ENCODE data around the gene RFC4. TPM values are rescaled to one million over a fixed set of nuclear protein-coding genes. Genes with fewer than 3 reads are reported as not detected.

The RFC4 gene
- total and polyA plus RNA-seq, 7 donors: 8.7 to 30.3 (median 16.4) TPM

- H3K4me1 ChIP-seq: peaks cover 0 to 14% (median 4%) of the 10 kb centered on the region in 4 donors
- no peaks in the 10 kb centered on the region for H3K9me3 ChIP-seq
- intact Hi-C loops (cut with DNase I): no loop called here
- no peak overlapping the region for H3K27ac ChIP-seq
- no peaks in the 10 kb centered on the region for H3K36me3 ChIP-seq
- H3K27me3 ChIP-seq: no peaks in the 10 kb centered on the region
- TF ChIP-seq CTCF (IDR thresholded peaks at IDR 0.05) (no peak), POLR2AphosphoS5 (IDR thresholded peaks at IDR 0.05) (no peak), EP300 (IDR thresholded peaks at IDR 0.05) (no peak), POLR2A (IDR thresholded peaks at IDR 0.05) (no peak)
- H3K4me3 ChIP-seq: no peak overlapping the region
- no peak for DNase-seq
- WGBS, 2 donors: 78 to 81% methylated on average over 8 of the region's 8 CpGs
These were observed 30.3 kb downstream of the RFC4 start for GRCh38 chr3:186775999-186776398.

- peak overlapping the region; percentile 18 to 53 (median 44) for H3K4me3 ChIP-seq
- peaks cover 0 to 14% (median 4%) of the 10 kb centered on the region in 4 donors for H3K4me1 ChIP-seq
- TF ChIP-seq EP300 (IDR thresholded peaks at IDR 0.05) (no peak), POLR2AphosphoS5 (IDR thresholded peaks at IDR 0.05) (peak in 2 of 4 donors; percentile 11 to 38), CTCF (IDR thresholded peaks at IDR 0.05) (no peak)
- H3K27ac ChIP-seq: peak overlapping the region in 3 of 4 donors; percentile 19 to 49 (median 24)
- H3K27me3 ChIP-seq: no peaks in the 10 kb centered on the region
- 18 to 29% methylated on average over 28 of the region's 28 CpGs for WGBS, 2 donors
- DNase-seq: peak; percentile 78
- intact Hi-C loops (cut with DNase I): no loop called here
- H3K9me3 ChIP-seq: no peaks in the 10 kb centered on the region
- no peaks in the 10 kb centered on the region for H3K36me3 ChIP-seq
These were observed 33.4 kb downstream of the RFC4 start for GRCh38 chr3:186772701-186773417.

GRCh38 chr3:186772281-186772694 lies 34.0 kb downstream of the RFC4 start:
- no peaks in the 10 kb centered on the region for H3K36me3 ChIP-seq
- intact Hi-C loops (cut with DNase I): no loop called here
- TF ChIP-seq CTCF (IDR thresholded peaks at IDR 0.05) (no peak), POLR2AphosphoS5 (IDR thresholded peaks at IDR 0.05) (no peak), POLR2A (IDR thresholded peaks at IDR 0.05) (no peak), EP300 (IDR thresholded peaks at IDR 0.05) (no peak)
- peak overlapping the region in 2 of 4 donors; percentile 19 to 49 for H3K27ac ChIP-seq
- no peaks in the 10 kb centered on the region for H3K9me3 ChIP-seq
- DNase-seq: no peak
- peak overlapping the region; percentile 18 to 53 (median 44) for H3K4me3 ChIP-seq
- no peaks in the 10 kb centered on the region for H3K27me3 ChIP-seq
- 10 to 19% methylated on average over 26 of the region's 26 CpGs for WGBS, 2 donors
- H3K4me1 ChIP-seq: peaks cover 0 to 14% (median 4%) of the 10 kb centered on the region in 4 donors

- no peak for TF ChIP-seq POLR2A (IDR thresholded peaks at IDR 0.05)
- no peak for TF ChIP-seq POLR2AphosphoS5 (IDR thresholded peaks at IDR 0.05)
- TF ChIP-seq EP300 (IDR thresholded peaks at IDR 0.05): no peak
- TF ChIP-seq CTCF (IDR thresholded peaks at IDR 0.05): no peak
- Histone ChIP-seq H3K27ac (no peak overlapping the region), H3K36me3 (no peaks in the 10 kb centered on the region), H3K4me1 (no peaks in the 10 kb centered on the region), H3K27me3 (no peaks in the 10 kb centered on the region), H3K4me3 (no peak overlapping the region), H3K9me3 (no peaks in the 10 kb centered on the region)
- WGBS, 2 donors: 53 to 87% methylated on average over 8 of the region's 8 CpGs
- intact Hi-C loops (cut with DNase I): no loop called here
- DNase-seq: no peak
These were observed 45.3 kb downstream of the RFC4 start for GRCh38 chr3:186760897-186761447.
